ENCODE measurements around the gene GRIN1.

The GRIN1 gene

DNA sequence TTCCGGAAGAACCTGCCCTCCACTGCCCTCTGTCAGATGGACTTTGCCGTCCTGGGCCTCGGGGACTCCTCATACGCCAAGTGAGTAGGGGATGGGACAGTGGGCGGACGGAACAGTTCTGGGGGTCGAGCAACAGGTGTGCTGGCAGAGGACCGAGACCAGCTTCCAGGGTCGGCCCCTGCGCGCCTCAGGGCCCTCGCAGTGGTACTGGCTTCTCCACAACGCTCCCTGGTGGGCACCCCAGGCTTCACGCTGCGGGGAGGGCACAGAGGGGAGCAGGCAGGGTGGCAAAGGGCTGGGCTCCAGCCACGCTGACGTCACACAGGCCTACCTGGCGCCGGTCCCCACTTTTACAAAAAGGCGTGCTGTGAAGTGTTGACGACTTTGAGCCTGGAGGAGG lies 73.6 kb downstream of the GRIN1 start:
- H3K36me3 ChIP-seq (ENCODE audit: control insufficient read depth, insufficient read depth, low read length), result peaks cover 15% of the 10 kb centered on the region
- TF ChIP-seq, protein P1, sequence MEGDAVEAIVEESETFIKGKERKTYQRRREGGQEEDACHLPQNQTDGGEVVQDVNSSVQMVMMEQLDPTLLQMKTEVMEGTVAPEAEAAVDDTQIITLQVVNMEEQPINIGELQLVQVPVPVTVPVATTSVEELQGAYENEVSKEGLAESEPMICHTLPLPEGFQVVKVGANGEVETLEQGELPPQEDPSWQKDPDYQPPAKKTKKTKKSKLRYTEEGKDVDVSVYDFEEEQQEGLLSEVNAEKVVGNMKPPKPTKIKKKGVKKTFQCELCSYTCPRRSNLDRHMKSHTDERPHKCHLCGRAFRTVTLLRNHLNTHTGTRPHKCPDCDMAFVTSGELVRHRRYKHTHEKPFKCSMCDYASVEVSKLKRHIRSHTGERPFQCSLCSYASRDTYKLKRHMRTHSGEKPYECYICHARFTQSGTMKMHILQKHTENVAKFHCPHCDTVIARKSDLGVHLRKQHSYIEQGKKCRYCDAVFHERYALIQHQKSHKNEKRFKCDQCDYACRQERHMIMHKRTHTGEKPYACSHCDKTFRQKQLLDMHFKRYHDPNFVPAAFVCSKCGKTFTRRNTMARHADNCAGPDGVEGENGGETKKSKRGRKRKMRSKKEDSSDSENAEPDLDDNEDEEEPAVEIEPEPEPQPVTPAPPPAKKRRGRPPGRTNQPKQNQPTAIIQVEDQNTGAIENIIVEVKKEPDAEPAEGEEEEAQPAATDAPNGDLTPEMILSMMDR (IDR thresholded peaks at IDR 0.05; ENCODE audit: insufficient read depth, low read length, poor library complexity, severe bottlenecking), result no peak
- DNase-seq (ENCODE audit: extremely low read depth, insufficient read length), result no peak

DNA sequence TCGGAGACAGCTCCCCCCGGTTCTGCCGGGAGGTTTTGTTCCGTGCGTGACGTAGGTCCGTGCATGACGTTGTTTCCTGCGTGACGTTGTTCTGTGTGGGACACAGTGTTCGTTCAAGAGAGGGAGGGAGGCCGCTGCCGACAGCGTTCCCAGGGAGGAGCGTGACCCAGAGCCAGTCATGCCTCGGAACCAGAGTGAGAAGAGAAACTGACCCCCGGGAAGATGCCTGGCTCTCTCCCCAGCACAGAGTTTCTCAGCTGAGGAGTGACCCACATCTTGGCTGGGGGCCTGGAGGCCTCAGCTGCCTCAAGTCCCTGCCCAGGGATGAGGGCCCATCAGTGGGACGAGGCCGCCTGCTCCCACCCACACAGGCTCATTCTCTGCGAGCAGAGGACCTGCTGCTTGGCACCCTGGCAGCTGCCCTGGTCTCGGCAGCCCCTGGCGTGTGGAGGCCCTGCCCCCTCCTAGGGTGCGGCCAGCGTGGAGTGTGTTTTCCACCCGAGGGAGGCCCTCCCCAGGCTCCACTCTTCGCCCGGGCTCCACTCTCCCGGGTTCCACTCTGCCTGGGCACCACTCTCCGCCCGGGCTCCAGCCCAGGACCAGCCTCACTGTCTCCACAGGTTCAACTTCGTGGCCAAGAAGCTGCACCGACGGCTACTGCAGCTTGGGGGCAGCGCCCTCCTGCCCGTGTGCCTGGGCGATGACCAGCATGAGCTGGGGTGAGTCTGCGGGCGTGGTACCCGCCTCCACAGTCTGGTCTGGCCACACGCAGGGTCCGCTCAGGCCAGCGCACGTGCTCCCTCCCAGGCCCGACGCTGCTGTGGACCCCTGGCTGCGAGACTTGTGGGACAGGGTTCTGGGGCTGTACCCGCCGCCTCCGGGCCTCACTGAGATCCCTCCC lies 74.5 kb downstream of the GRIN1 start:
- Histone ChIP-seq H3K4me3 (replicated peaks; ENCODE audit: low read depth, low read length) (no peak overlapping the region), H3K36me3 (ENCODE audit: control insufficient read depth, insufficient read depth, low read length) (peaks cover 15% of the 10 kb centered on the region), H3K27me3 (replicated peaks; ENCODE audit: control insufficient read depth, insufficient read depth, low read length) (no peaks in the 10 kb centered on the region)
- TF ChIP-seq, protein P1 (IDR thresholded peaks at IDR 0.05; ENCODE audit: insufficient read depth, low read length, poor library complexity, severe bottlenecking), result peak; percentile 5
- no peak for DNase-seq (ENCODE audit: extremely low read depth, insufficient read length)

More for the DNA sequence above, 73.6 kb downstream of the GRIN1 start:
- Histone ChIP-seq H3K4me3 (replicated peaks; ENCODE audit: low read depth, low read length) (no peak overlapping the region), H3K27me3 (replicated peaks; ENCODE audit: control insufficient read depth, insufficient read depth, low read length) (no peaks in the 10 kb centered on the region)

DNA sequence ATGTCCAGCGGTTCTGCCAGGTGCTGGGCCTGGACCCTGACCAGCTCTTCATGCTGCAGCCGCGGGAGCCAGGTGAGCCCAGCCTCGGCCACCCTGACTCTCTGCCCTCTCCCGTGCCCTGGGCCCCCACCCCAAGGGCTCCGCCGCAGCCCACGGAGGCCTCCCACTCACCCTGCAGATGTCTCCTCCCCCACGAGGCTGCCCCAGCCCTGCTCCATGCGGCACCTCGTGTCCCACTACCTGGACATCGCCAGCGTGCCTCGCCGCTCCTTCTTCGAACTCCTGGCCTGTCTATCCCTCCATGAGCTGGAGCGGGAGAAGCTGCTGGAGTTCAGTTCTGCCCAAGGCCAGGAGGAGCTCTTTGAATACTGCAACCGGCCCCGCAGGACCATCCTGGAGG lies 75.7 kb downstream of the GRIN1 start:
- peaks cover 10% of the 10 kb centered on the region for H3K36me3 ChIP-seq (ENCODE audit: control insufficient read depth, insufficient read depth, low read length)

DNA sequence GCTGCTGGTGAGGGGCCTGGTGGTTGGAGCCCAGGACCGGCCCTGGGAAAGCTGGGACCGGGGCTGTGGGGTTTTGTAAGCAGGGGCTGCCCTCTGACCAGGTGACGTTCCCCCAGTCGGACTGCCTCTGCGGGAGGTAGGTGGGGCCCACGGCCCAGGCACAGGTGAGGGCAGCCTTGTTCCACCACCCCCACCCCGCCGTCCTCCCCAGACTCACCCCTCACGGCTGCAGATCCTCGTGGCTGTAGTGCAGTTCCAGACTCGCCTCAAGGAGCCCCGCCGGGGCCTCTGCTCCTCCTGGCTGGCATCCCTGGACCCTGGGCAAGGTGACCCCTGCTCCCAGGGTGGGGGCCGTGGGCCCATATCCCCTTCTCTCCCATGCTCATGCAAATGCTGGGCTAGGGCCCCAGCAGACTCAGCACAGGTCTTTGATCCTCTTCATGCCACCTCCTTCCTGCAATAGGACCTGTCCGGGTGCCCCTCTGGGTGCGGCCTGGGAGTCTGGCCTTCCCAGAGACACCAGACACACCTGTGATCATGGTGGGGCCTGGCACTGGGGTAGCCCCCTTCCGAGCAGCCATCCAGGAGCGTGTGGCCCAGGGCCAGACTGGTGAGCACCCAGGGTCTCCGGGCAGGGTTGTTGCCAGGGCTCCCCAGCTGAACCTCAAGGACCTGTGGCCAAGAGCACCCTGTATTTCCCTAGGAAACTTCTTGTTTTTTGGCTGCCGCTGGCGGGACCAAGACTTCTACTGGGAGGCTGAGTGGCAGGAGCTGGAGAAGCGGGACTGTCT lies 76.4 kb downstream of the GRIN1 start:
- no peak for DNase-seq (ENCODE audit: extremely low read depth, insufficient read length)
- Histone ChIP-seq H3K4me3 (replicated peaks; ENCODE audit: low read depth, low read length) (no peak overlapping the region), H3K27me3 (replicated peaks; ENCODE audit: control insufficient read depth, insufficient read depth, low read length) (no peaks in the 10 kb centered on the region), H3K36me3 (ENCODE audit: control insufficient read depth, insufficient read depth, low read length) (peaks cover 10% of the 10 kb centered on the region)
- TF ChIP-seq, protein P1 (IDR thresholded peaks at IDR 0.05; ENCODE audit: insufficient read depth, low read length, poor library complexity, severe bottlenecking), result no peak

More for the DNA sequence above, 75.7 kb downstream of the GRIN1 start:
- Histone ChIP-seq H3K27me3 (replicated peaks; ENCODE audit: control insufficient read depth, insufficient read depth, low read length) (no peaks in the 10 kb centered on the region), H3K4me3 (replicated peaks; ENCODE audit: low read depth, low read length) (no peak overlapping the region)
- TF ChIP-seq, protein P1 (IDR thresholded peaks at IDR 0.05; ENCODE audit: insufficient read depth, low read length, poor library complexity, severe bottlenecking), result no peak
- DNase-seq (ENCODE audit: extremely low read depth, insufficient read length), result no peak

DNA sequence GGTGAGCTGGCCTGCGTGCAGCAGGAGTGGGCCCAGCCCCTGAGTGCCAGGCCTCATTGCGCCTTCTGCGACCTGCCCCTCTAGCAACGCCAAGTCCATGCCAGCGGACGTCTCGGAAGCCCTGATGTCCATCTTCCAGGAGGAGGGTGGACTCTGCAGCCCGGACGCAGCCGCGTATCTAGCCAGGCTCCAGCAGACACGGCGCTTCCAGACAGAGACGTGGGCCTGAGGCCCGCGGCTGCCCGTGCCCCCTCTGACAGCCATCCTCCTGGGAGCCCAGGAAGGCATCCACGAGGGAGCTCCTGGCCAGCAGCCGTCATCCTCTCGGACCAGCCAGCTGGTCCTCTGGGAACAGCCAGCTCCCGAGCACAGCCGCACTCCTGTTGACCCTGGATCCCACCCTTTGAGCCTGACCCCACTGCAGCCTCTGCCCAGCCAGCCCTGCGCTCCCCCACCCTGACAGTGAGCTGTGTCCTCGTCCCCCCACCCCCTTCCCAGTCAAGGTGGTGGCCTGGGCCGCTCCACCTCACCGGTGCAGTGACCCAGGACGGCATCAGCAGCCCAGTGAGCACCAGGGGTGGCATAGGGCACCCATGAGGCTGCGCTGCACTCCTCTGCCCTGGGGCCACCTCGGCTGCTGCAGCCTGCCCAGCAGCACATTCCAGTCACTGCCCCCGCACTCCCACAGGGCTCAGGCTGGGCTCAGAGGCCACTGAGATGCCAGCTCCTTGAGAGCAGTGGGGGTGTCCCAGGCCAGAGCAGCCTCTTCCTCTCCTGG lies 77.4 kb downstream of the GRIN1 start:
- peaks cover 10% of the 10 kb centered on the region for H3K36me3 ChIP-seq (ENCODE audit: control insufficient read depth, insufficient read depth, low read length)
- DNase-seq (ENCODE audit: extremely low read depth, insufficient read length), result no peak
- TF ChIP-seq, protein P1 (IDR thresholded peaks at IDR 0.05; ENCODE audit: insufficient read depth, low read length, poor library complexity, severe bottlenecking), result no peak
- H3K27me3 ChIP-seq (replicated peaks; ENCODE audit: control insufficient read depth, insufficient read depth, low read length), result no peaks in the 10 kb centered on the region
- H3K4me3 ChIP-seq (replicated peaks; ENCODE audit: low read depth, low read length), result no peak overlapping the region
